Neural cell (in vitro differentiated cells): ENCODE measurements around the gene ATXN7L1. TPM values are rescaled to one million over a fixed set of nuclear protein-coding genes. Genes with fewer than 3 reads are reported as not detected.

Experiments
- H2AFZ ChIP-seq: fragments of 200-600, 300-800 bp; sonication (generic), shearing (Covaris generic); 2 replicates; pipeline ENCODE4 v1.6.0; 2014; ENCODE audit warnings: low read depth, mild to moderate bottlenecking, antibody characterized with exemption, low read length, moderate library complexity
- H3F3A ChIP-seq: fragments of 200-600 bp; shearing (Covaris generic); 2 replicates; pipeline ENCODE4 v1.6.1; 2016; ENCODE audit warnings: mild to moderate bottlenecking, moderate library complexity, mixed read lengths, antibody characterized with exemption, low read length; ENCODE audit not compliant: insufficient read depth, poor library complexity, severe bottlenecking
- H3K27ac ChIP-seq: fragments of 200-600, 300-800 bp; sonication (generic), shearing (Covaris generic); 2 replicates; pipeline ENCODE4 v1.5.1; 2014; ENCODE audit warnings: mild to moderate bottlenecking, low read length, moderate library complexity
- H3K27me3 ChIP-seq: fragments of 300-800, 200-600 bp; sonication (generic), shearing (Covaris generic); 2 replicates; pipeline ENCODE4 v1.6.0; 2014; ENCODE audit warnings: mild to moderate bottlenecking, low read depth, low read length, moderate library complexity; ENCODE audit not compliant: insufficient read depth
- H3K36me3 ChIP-seq: fragments of 300-800, 200-600 bp; sonication (generic), shearing (Covaris generic); 2 replicates; pipeline ENCODE4 v1.5.1; 2014; ENCODE audit warnings: mild to moderate bottlenecking, antibody characterized with exemption, low read length, moderate library complexity; ENCODE audit not compliant: insufficient read depth
- H3K4me2 ChIP-seq: fragments of 300-800, 200-600 bp; sonication (generic), shearing (Covaris generic); 2 replicates; pipeline ENCODE4 v1.6.0; 2014; ENCODE audit warnings: mild to moderate bottlenecking, low read length
- H3K4me3 ChIP-seq: fragments of 300-800, 200-600 bp; sonication (generic), shearing (Covaris generic); 2 replicates; pipeline ENCODE4 v1.5.1; 2014; ENCODE audit warnings: mild to moderate bottlenecking, low read length, moderate library complexity
- H3K79me2 ChIP-seq: fragments of 200-600 bp; shearing (Covaris generic); replicated peaks from 2 replicates; pipeline ENCODE4 v1.6.0; 2014; ENCODE audit warnings: mild to moderate bottlenecking, low read length, moderate library complexity; ENCODE audit not compliant: insufficient read depth
- H3K9ac ChIP-seq: fragments of 300-800, 200-600 bp; sonication (generic), shearing (Covaris generic); 2 replicates; pipeline ENCODE4 v1.6.1; 2016; ENCODE audit warnings: mild to moderate bottlenecking, low read length, mixed read lengths
- H3K9me2 ChIP-seq: fragments of 200-600 bp; shearing (Covaris generic); 2 replicates; pipeline ENCODE4 v1.6.1; 2016; ENCODE audit warnings: mild to moderate bottlenecking, low read length, mixed read lengths; ENCODE audit not compliant: insufficient read depth
- H3K9me3 ChIP-seq: fragments of 200-600, 300-800 bp; sonication (generic), shearing (Covaris generic); 2 replicates; pipeline ENCODE4 v1.6.1; 2016; ENCODE audit warnings: mild to moderate bottlenecking, mixed run types, low read length, moderate library complexity, mixed read lengths
- H4K20me1 ChIP-seq: fragments of 200-600 bp; shearing (Covaris generic); 2 replicates; pipeline ENCODE4 v1.6.1; 2016; ENCODE audit warnings: mild to moderate bottlenecking, mixed run types; ENCODE audit not compliant: insufficient read depth
- EP300 ChIP-seq: fragments of 450-650 bp; conservative IDR thresholded peaks from 2 replicates; pipeline ENCODE4 v1.6.1; 2014; ENCODE audit warnings: antibody characterized with exemption, mild to moderate bottlenecking, moderate library complexity; ENCODE audit not compliant: poor library complexity, severe bottlenecking
- EZH2 ChIP-seq: fragments of 200-600, 300-800 bp; shearing (Covaris generic), sonication (generic); IDR thresholded peaks from 2 replicates; pipeline ENCODE4 v1.6.1; 2014; ENCODE audit warnings: antibody characterized with exemption, low read length, borderline replicate concordance, mild to moderate bottlenecking; ENCODE audit not compliant: insufficient read depth, poor library complexity, severe bottlenecking
- MXI1 ChIP-seq: fragments of 450-650 bp; conservative IDR thresholded peaks from 2 replicates; pipeline ENCODE4 v1.6.1; 2014; ENCODE audit warnings: antibody characterized with exemption, mild to moderate bottlenecking; ENCODE audit not compliant: poor library complexity, severe bottlenecking
- POLR2AphosphoS5 ChIP-seq: IDR thresholded peaks from 2 replicates; pipeline ENCODE4 v1.6.1; 2012
- RAD21 ChIP-seq: fragments of 450-650 bp; conservative IDR thresholded peaks from 2 replicates; pipeline ENCODE4 v1.6.1; 2014; ENCODE audit warnings: antibody characterized with exemption, mild to moderate bottlenecking, moderate library complexity
- SMC3 ChIP-seq: fragments of 450-650 bp; conservative IDR thresholded peaks from 2 replicates; pipeline ENCODE4 v1.6.1; 2014; ENCODE audit warnings: antibody characterized with exemption, mild to moderate bottlenecking, moderate library complexity; ENCODE audit not compliant: poor library complexity
- TAF1 ChIP-seq: IDR thresholded peaks from 2 replicates; pipeline ENCODE4 v1.6.1; 2012; ENCODE audit warnings: low read depth
- polyA plus RNA-seq: library from polyadenylated mRNA; depleted of rRNA; stranded (reverse); fragments of >200 nt; gene quantifications from 2 replicates; pipeline ENCODE4 v1.2.3, GENCODE V29; 2014
- TF ChIP-seq, protein P1 (sequence below): IDR thresholded peaks from 2 replicates; pipeline ENCODE4 v1.6.1; 2012; ENCODE audit warnings: borderline replicate concordance
- TF ChIP-seq, protein P2 (sequence below): fragments of 450-650 bp; IDR thresholded peaks from 2 replicates; pipeline ENCODE4 v1.5.1; 2014; ENCODE audit warnings: antibody characterized with exemption, mild to moderate bottlenecking, moderate library complexity; ENCODE audit not compliant: poor library complexity, severe bottlenecking

ATXN7L1 gene
- polyA plus RNA-seq, 1 donor from 2014 or later: 4.3 TPM

GRCh38 chr7:105829681-105830322 is 46.6 kb downstream of the ATXN7L1 start:
- Histone ChIP-seq H3K36me3 (no peaks in the 10 kb centered on the region), H4K20me1 (no peaks in the 10 kb centered on the region), H3K4me3 (no peak overlapping the region), H3K79me2 (no peaks in the 10 kb centered on the region), H3K9me3 (no peaks in the 10 kb centered on the region), H2AFZ (no peak overlapping the region), H3K4me2 (no peak overlapping the region), H3F3A (no peaks in the 10 kb centered on the region), H3K27ac (no peak overlapping the region), H3K27me3 (no peaks in the 10 kb centered on the region), H3K9ac (no peak overlapping the region), H3K9me2 (no peaks in the 10 kb centered on the region)
- TF ChIP-seq, protein P1, sequence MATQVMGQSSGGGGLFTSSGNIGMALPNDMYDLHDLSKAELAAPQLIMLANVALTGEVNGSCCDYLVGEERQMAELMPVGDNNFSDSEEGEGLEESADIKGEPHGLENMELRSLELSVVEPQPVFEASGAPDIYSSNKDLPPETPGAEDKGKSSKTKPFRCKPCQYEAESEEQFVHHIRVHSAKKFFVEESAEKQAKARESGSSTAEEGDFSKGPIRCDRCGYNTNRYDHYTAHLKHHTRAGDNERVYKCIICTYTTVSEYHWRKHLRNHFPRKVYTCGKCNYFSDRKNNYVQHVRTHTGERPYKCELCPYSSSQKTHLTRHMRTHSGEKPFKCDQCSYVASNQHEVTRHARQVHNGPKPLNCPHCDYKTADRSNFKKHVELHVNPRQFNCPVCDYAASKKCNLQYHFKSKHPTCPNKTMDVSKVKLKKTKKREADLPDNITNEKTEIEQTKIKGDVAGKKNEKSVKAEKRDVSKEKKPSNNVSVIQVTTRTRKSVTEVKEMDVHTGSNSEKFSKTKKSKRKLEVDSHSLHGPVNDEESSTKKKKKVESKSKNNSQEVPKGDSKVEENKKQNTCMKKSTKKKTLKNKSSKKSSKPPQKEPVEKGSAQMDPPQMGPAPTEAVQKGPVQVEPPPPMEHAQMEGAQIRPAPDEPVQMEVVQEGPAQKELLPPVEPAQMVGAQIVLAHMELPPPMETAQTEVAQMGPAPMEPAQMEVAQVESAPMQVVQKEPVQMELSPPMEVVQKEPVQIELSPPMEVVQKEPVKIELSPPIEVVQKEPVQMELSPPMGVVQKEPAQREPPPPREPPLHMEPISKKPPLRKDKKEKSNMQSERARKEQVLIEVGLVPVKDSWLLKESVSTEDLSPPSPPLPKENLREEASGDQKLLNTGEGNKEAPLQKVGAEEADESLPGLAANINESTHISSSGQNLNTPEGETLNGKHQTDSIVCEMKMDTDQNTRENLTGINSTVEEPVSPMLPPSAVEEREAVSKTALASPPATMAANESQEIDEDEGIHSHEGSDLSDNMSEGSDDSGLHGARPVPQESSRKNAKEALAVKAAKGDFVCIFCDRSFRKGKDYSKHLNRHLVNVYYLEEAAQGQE: no peak
- TF ChIP-seq TAF1 (no peak), EP300 (no peak), SMC3 (no peak), RAD21 (no peak), MXI1 (no peak), POLR2AphosphoS5 (no peak), EZH2 (no peak)
- TF ChIP-seq, protein P2, sequence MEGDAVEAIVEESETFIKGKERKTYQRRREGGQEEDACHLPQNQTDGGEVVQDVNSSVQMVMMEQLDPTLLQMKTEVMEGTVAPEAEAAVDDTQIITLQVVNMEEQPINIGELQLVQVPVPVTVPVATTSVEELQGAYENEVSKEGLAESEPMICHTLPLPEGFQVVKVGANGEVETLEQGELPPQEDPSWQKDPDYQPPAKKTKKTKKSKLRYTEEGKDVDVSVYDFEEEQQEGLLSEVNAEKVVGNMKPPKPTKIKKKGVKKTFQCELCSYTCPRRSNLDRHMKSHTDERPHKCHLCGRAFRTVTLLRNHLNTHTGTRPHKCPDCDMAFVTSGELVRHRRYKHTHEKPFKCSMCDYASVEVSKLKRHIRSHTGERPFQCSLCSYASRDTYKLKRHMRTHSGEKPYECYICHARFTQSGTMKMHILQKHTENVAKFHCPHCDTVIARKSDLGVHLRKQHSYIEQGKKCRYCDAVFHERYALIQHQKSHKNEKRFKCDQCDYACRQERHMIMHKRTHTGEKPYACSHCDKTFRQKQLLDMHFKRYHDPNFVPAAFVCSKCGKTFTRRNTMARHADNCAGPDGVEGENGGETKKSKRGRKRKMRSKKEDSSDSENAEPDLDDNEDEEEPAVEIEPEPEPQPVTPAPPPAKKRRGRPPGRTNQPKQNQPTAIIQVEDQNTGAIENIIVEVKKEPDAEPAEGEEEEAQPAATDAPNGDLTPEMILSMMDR: no peak

DNA sequence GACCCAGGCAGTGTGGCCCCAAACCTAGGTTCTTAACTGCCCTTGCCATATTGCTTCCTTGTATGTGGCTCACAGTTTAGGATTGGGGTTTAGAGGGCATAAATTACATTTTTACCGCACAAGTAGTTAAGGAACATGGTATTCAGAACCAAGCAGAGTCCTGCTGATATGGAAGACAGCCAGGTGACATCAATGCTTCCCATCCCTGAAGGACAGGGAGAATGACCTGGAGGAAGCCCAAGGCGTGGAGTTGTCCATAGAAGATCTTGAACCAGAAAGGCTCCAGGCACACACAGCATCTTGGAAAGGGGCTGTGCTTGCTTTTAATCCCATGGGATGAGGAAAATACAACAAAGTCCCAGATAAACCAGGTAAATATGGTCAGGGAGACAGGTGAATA is 48.3 kb downstream of the ATXN7L1 start:
- TF ChIP-seq MXI1: no peak
- TF ChIP-seq SMC3: no peak
- no peak for TF ChIP-seq TAF1
- TF ChIP-seq, protein P2: no peak
- TF ChIP-seq EP300: no peak
- no peak for TF ChIP-seq RAD21
- TF ChIP-seq, protein P1: no peak
- no peak for TF ChIP-seq EZH2
- Histone ChIP-seq H3F3A (no peaks in the 10 kb centered on the region), H3K79me2 (no peaks in the 10 kb centered on the region), H3K9me3 (no peaks in the 10 kb centered on the region), H3K36me3 (no peaks in the 10 kb centered on the region), H4K20me1 (no peaks in the 10 kb centered on the region), H3K4me2 (no peak overlapping the region), H3K4me3 (no peak overlapping the region), H3K9ac (no peak overlapping the region), H3K27ac (no peak overlapping the region), H2AFZ (no peak overlapping the region), H3K9me2 (no peaks in the 10 kb centered on the region), H3K27me3 (no peaks in the 10 kb centered on the region)
